ENCODE results near the gene EFCAB6.

DNA sequence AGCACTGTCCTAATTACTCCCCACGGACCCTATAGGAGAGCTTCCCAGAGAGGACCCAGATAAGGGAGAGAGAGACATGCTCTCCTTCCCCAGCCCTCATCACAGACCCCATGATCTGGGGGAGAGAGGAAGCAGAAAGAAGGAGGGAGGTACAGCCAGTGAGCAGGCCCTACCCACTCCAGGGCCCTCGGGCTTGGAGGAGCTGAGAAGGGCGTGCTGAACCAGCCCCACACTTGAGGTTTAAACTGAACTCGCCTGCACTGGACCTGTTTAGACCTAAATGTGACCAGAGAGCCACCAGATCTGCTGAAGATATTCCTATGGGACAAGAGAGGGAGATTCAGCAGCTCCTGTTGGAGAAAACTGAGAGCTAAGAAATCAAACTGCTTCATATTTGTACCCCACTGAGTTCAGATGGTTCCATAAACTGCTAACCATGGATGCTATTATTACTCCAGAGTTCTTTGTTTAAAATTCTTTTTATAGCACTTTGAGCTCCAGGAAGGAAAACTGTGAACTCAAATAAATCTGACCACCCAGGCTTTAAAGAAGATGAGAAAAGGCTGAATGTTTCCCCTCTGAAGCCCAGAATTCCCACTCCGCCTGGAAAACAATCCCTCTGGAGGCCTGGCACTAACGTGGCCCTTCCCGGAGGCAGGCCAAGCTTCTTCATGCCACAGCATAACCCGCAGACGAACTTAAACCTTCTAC, 67.2 kb downstream of the EFCAB6 start:
- TF ChIP-seq, protein P1, sequence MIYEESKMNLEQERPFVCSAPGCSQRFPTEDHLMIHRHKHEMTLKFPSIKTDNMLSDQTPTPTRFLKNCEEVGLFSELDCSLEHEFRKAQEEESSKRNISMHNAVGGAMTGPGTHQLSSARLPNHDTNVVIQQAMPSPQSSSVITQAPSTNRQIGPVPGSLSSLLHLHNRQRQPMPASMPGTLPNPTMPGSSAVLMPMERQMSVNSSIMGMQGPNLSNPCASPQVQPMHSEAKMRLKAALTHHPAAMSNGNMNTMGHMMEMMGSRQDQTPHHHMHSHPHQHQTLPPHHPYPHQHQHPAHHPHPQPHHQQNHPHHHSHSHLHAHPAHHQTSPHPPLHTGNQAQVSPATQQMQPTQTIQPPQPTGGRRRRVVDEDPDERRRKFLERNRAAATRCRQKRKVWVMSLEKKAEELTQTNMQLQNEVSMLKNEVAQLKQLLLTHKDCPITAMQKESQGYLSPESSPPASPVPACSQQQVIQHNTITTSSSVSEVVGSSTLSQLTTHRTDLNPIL (CRISPR knock-in tag; IDR thresholded peaks at IDR 0.05; ENCODE audit: low read depth): no peak
- no peak for TF ChIP-seq ZNF70 (CRISPR knock-in tag; IDR thresholded peaks at IDR 0.05)
- no peak for TF ChIP-seq ARNTL (CRISPR knock-in tag; IDR thresholded peaks at IDR 0.05; ENCODE audit: borderline replicate concordance, low read depth)
- TF ChIP-seq, protein P2, sequence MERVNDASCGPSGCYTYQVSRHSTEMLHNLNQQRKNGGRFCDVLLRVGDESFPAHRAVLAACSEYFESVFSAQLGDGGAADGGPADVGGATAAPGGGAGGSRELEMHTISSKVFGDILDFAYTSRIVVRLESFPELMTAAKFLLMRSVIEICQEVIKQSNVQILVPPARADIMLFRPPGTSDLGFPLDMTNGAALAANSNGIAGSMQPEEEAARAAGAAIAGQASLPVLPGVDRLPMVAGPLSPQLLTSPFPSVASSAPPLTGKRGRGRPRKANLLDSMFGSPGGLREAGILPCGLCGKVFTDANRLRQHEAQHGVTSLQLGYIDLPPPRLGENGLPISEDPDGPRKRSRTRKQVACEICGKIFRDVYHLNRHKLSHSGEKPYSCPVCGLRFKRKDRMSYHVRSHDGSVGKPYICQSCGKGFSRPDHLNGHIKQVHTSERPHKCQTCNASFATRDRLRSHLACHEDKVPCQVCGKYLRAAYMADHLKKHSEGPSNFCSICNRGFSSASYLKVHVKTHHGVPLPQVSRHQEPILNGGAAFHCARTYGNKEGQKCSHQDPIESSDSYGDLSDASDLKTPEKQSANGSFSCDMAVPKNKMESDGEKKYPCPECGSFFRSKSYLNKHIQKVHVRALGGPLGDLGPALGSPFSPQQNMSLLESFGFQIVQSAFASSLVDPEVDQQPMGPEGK (CRISPR knock-in tag; IDR thresholded peaks at IDR 0.05; ENCODE audit: borderline replicate concordance): no peak
- no peak for TF ChIP-seq ZFP30 (CRISPR knock-in tag; IDR thresholded peaks at IDR 0.05)
- no peak for TF ChIP-seq GLIS3 (CRISPR knock-in tag; IDR thresholded peaks at IDR 0.05)
- no peak for TF ChIP-seq PPARA (CRISPR knock-in tag; IDR thresholded peaks at IDR 0.05; ENCODE audit: borderline replicate concordance)
- no peak for TF ChIP-seq ZNF8 (CRISPR knock-in tag; IDR thresholded peaks at IDR 0.05)
- TF ChIP-seq OSR1 (CRISPR knock-in tag; IDR thresholded peaks at IDR 0.05): no peak
- no peak for TF ChIP-seq CSDC2 (CRISPR knock-in tag; IDR thresholded peaks at IDR 0.05)
- TF ChIP-seq ZNF565 (CRISPR knock-in tag; conservative IDR thresholded peaks at IDR 0.05; ENCODE audit: low read depth): no peak

Measured in SK-N-SH treated with all-trans-retinoic acid at 6 μM for 48 hours (cell line).